Neural crest cell (in vitro differentiated cells): ENCODE measurements around the gene MEX3C. TPM values are rescaled to one million over a fixed set of nuclear protein-coding genes. Genes with fewer than 3 reads are reported as not detected.

Source experiments
- DNase-seq: peaks from one replicate; pipeline ENCODE4 v3.0.0; 2021; ENCODE audit warnings: low read depth, mixed read lengths, low spot score
- H3K27ac Mint-ChIP-seq: one replicate; pipeline ENCODE4 v1.8.0; 2021; ENCODE audit warnings: mild to moderate bottlenecking, mixed read lengths; ENCODE audit not compliant: unreplicated experiment
- H3K27me3 Mint-ChIP-seq: 2 replicates; pipeline ENCODE4 v1.8.0; 2021; ENCODE audit warnings: low read depth, mild to moderate bottlenecking, mixed read lengths
- H3K36me3 Mint-ChIP-seq: 2 replicates; pipeline ENCODE4 v1.8.0; 2021; ENCODE audit warnings: low read depth, mild to moderate bottlenecking, mixed read lengths
- H3K4me1 Mint-ChIP-seq: 2 replicates; pipeline ENCODE4 v1.8.0; 2021; ENCODE audit warnings: mixed read lengths
- H3K4me3 Mint-ChIP-seq: one replicate; pipeline ENCODE4 v1.8.0; 2021; ENCODE audit warnings: mild to moderate bottlenecking, mixed read lengths
- H3K9me3 Mint-ChIP-seq: 2 replicates; pipeline ENCODE4 v1.8.0; 2021; ENCODE audit warnings: mixed read lengths
- total RNA-seq: library from RNA; stranded (reverse); gene quantifications from 2 replicates; pipeline ENCODE4 v1.2.1, GENCODE V29; 2021
- TF ChIP-seq, protein P1 (sequence below): fragments of 200-600 bp; sonication (generic); conservative IDR thresholded peaks from 2 replicates; pipeline ENCODE4 v1.5.0; 2021; ENCODE audit warnings: antibody characterized with exemption, mild to moderate bottlenecking

The MEX3C gene
- total RNA-seq, 1 donor from 2014 or later: 70.7 TPM

DNA sequence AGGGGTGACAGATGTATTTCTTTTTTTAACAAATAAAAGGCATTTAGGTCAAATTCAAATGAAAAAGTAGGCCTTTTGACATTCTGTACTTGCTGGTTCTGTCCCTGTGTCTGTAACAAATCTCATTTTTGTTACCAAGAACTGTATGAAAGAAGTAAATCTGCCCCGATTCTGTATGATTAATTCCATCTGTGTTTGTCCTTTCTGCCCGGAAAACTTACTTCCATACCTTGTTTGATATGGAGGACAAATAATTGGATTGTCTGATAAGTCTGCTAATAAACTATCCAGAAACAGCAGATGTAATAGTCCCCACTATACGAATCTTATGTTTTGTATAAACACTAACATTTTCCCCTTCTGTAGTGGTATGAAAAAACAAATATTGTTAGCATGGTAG, 69.8 kb downstream of the MEX3C start:
- TF ChIP-seq, protein P1, sequence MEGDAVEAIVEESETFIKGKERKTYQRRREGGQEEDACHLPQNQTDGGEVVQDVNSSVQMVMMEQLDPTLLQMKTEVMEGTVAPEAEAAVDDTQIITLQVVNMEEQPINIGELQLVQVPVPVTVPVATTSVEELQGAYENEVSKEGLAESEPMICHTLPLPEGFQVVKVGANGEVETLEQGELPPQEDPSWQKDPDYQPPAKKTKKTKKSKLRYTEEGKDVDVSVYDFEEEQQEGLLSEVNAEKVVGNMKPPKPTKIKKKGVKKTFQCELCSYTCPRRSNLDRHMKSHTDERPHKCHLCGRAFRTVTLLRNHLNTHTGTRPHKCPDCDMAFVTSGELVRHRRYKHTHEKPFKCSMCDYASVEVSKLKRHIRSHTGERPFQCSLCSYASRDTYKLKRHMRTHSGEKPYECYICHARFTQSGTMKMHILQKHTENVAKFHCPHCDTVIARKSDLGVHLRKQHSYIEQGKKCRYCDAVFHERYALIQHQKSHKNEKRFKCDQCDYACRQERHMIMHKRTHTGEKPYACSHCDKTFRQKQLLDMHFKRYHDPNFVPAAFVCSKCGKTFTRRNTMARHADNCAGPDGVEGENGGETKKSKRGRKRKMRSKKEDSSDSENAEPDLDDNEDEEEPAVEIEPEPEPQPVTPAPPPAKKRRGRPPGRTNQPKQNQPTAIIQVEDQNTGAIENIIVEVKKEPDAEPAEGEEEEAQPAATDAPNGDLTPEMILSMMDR: no peak
- DNase-seq: no peak
- Mint-ChIP-seq H3K36me3 (no peaks in the 10 kb centered on the region), H3K27me3 (no peaks in the 10 kb centered on the region), H3K4me1 (no peaks in the 10 kb centered on the region), H3K27ac (no peak overlapping the region), H3K9me3 (no peaks in the 10 kb centered on the region), H3K4me3 (no peak overlapping the region)

DNA sequence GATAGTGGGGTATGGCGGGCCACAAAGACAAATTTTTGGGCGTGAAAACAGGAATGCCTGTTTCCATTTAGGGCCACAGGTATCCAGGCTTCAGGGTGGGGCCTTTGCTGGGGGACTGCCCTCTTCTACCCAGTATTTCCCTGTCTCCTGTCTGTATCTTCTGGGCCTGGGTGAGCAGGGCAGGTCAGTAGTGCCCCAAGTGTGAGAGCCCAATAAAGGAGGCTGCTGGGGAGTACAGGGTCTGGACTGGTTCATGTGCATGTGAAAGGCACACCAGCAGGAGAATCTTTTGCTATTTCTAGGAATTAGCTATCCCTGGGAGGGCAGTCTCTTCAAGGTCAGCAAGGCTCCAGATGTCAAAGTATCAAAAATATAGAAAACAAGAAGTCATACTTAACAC, 71.5 kb downstream of the MEX3C start:
- H3K27ac Mint-ChIP-seq: no peak overlapping the region
- H3K27me3 Mint-ChIP-seq: no peaks in the 10 kb centered on the region
- peaks cover 2% of the 10 kb centered on the region for H3K36me3 Mint-ChIP-seq
- no peaks in the 10 kb centered on the region for H3K9me3 Mint-ChIP-seq
- H3K4me1 Mint-ChIP-seq: no peaks in the 10 kb centered on the region
- TF ChIP-seq, protein P1: no peak
- DNase-seq: no peak
- H3K4me3 Mint-ChIP-seq: no peak overlapping the region

Other genes starting within 250 kb of the MEX3C start
- gene ELAC1, start 229.6 kb downstream of the MEX3C start, total RNA-seq: 14.7 and 15.0 TPM in 2 replicates
- gene SMAD4, start 167.5 kb downstream of the MEX3C start, total RNA-seq: 148 and 151 TPM in 2 replicates